Small intestine (tissue), 7 donors: ENCODE results near the gene ING4. TPM values are rescaled to one million over a fixed set of nuclear protein-coding genes. Genes with fewer than 3 reads are reported as not detected.

Experiments
- DNase-seq, 2 donors: peaks; one replicate each; pipeline versions ENCODE4 v3.0.0 to v3.0.0-alpha.2; 2013
- FAIRE-seq: peaks from 2 replicates; lab custom pipeline; 2012; peaks lifted over from hg19 to GRCh38; lab: Jason Lieb, UNC
- H3K27ac ChIP-seq, 3 donors: one replicate each; pipeline ENCODE4 v1.5.1; 2013; ENCODE audit warnings: low read length in 2 of 3, mild to moderate bottlenecking in 2 of 3, control low read depth in 1 of 3, inconsistent platforms in 1 of 3, low read depth in 1 of 3, moderate library complexity in 1 of 3
- H3K27me3 ChIP-seq, 3 donors: one replicate each; pipeline ENCODE4 v1.6.1; 2013; ENCODE audit warnings: low read length in 3 of 3, inconsistent platforms in 1 of 3; ENCODE audit not compliant: control insufficient read depth in 3 of 3, insufficient read depth in 3 of 3
- H3K36me3 ChIP-seq, 3 donors: one replicate each; pipeline ENCODE4 v1.6.1; 2013; ENCODE audit warnings: low read length in 3 of 3, inconsistent platforms in 1 of 3, low read depth in 1 of 3, mild to moderate bottlenecking in 1 of 3, moderate library complexity in 1 of 3; ENCODE audit not compliant: control insufficient read depth in 3 of 3, insufficient read depth in 2 of 3
- H3K4me1 ChIP-seq, 3 donors: one replicate each; pipeline ENCODE4 v1.6.1; 2013; ENCODE audit warnings: low read length in 2 of 3, inconsistent platforms in 1 of 3, low read depth in 1 of 3, mild to moderate bottlenecking in 1 of 3, moderate library complexity in 1 of 3; ENCODE audit not compliant: control insufficient read depth in 3 of 3, insufficient read depth in 2 of 3
- H3K4me3 ChIP-seq, 3 donors: one replicate each; pipeline ENCODE4 v1.5.1; 2013; ENCODE audit warnings: low read length in 3 of 3, control low read depth in 1 of 3, inconsistent platforms in 1 of 3, low read depth in 1 of 3, mild to moderate bottlenecking in 1 of 3, moderate library complexity in 1 of 3
- H3K9me3 ChIP-seq, 2 donors: one replicate each; pipeline ENCODE4 v1.6.1; 2013; ENCODE audit warnings: low read depth in 1 of 2, low read length in 1 of 2; ENCODE audit not compliant: control insufficient read depth in 2 of 2, insufficient read depth in 1 of 2
- WGBS, 3 donors: extraction: QIAGEN DNeasy Blood & Tissue Kit; methylation state at CpG; one replicate each; pipeline ENCODE4 v1.1.7; 2013; 5-methylcytosine and 5-hydroxymethylcytosine counted together
- polyA plus RNA-seq, 4 donors: library from polyadenylated mRNA; stranded (reverse) in 3 of 4; unstranded in 1 of 4; fragments of 200-250 nt in 3 of 4; fragments of 120-200 nt in 1 of 4; gene quantifications; one replicate each; pipeline versions ENCODE4 v1.2.1 to v1.2.3, GENCODE V29; 2013
- donor health status: healthy with polysubstance abuse.
- donor health status: control.
- donor health status: control.
- donor health status: Bipolar disorder and iron deficiency.
- donor health status: healthy.

ING4 gene
- polyA plus RNA-seq, 4 donors: 29.3 to 61.0 (median 30.5) TPM

DNA sequence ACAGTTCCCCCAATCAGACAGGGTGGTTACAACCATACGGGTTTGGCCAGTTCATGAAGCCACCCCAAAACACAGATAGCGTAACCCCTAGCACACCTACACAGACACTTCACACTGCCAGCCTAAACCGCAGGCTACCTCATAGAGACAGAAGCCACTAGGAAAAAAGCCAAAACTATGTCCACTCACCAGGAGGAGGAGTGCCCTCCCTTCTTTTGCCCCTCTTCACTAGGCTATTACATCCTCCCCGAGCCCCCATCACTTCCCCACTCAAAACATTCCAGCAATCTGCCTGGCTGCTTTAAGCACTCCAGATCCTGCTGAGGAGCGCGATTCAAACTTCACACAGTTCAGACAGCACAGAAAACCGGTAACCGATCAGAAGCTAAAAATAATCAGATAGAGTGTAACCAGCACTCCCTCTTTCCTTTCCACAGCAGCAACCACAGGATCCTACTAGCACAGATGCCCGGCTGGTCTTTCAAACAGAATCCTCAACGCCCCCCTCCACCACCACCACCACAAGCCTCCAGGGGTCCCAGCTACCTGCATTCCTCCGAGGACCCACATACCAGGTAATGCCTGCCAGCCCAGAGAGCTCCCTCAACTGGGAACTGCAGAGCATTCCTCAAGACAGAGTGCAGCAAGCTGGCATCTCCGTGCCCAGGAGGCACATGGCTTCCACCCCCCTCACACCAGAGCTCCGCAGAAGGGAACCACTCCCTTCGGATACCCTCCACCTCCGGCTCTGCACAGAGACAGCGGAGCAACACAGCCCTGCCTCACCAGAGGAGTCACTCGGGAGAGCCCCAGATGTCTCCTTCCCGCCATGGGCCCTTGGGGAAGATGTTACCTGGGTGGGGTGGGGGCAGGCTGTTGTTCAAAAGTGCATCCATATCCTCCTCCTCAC lies 57.2 kb downstream of the ING4 start:
- Histone ChIP-seq H3K27ac (peak overlapping the region; percentile 74 to 97 (median 74)), H3K27me3 (no peaks in the 10 kb centered on the region), H3K4me3 (peak overlapping the region; percentile 74 to 88 (median 85)), H3K9me3 (no peaks in the 10 kb centered on the region), H3K36me3 (peaks cover 13 to 47% (median 15%) of the 10 kb centered on the region in 3 donors), H3K4me1 (peaks cover 6 to 32% (median 19%) of the 10 kb centered on the region in 3 donors)
- FAIRE-seq: no peak
- DNase-seq: peak; percentile 38 to 40
- 3 to 4% (median 4%) methylated on average over 18 of the region's 18 CpGs for whole genome bisulfite sequencing, 3 donors

- H3K4me1 ChIP-seq: peaks cover 6 to 32% (median 19%) of the 10 kb centered on the region in 3 donors
- H3K36me3 ChIP-seq: peaks cover 19 to 59% (median 27%) of the 10 kb centered on the region in 3 donors
- FAIRE-seq: no peak
- H3K27ac ChIP-seq: peak overlapping the region in 2 of 3 donors; percentile 16 to 26
- WGBS, 3 donors: 28 to 39% (median 38%) methylated on average over 6 of the region's 6 CpGs
- no peaks in the 10 kb centered on the region for H3K9me3 ChIP-seq
- no peaks in the 10 kb centered on the region for H3K27me3 ChIP-seq
- DNase-seq: peak; percentile 56 to 59
- H3K4me3 ChIP-seq: peak overlapping the region in 2 of 3 donors; percentile 39 to 74
These were observed 58.5 kb downstream of the ING4 start for GRCh38 chr12:6604259-6605029.

GRCh38 chr12:6603095-6603567 lies 59.8 kb downstream of the ING4 start:
- WGBS, 3 donors: 19 to 49% (median 37%) methylated on average over 4 to 6 of the region's 6 CpGs
- DNase-seq (no peak), FAIRE-seq (no peak)
- H3K4me1 ChIP-seq: peaks cover 6 to 30% (median 19%) of the 10 kb centered on the region in 3 donors
- no peaks in the 10 kb centered on the region for H3K9me3 ChIP-seq
- no peaks in the 10 kb centered on the region for H3K27me3 ChIP-seq
- H3K27ac ChIP-seq: peak overlapping the region in 1 of 3 donors; percentile 3
- H3K4me3 ChIP-seq: no peak overlapping the region
- H3K36me3 ChIP-seq: peaks cover 28 to 67% (median 33%) of the 10 kb centered on the region in 3 donors

DNA sequence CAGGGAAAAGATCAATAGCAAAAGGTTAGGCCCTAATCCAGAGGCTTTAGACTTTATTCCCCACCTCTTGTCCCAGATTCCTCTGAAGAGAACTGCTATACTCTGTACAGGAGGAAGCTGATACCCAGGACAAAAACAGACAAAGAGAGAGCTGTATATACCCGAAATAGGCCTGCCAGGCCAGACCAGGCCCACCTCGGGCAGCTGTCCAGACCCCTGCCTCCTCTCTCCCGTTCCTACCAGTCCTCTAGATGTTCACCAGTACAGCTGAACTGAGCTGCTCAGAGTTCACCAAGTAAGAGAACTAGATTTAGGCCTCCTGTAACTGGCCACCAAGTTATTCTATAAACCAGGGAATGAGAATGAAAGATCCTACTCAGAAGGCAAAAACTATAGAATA lies 60.4 kb downstream of the ING4 start:
- Histone ChIP-seq H3K36me3 (peaks cover 30 to 73% (median 39%) of the 10 kb centered on the region in 3 donors), H3K27ac (no peak overlapping the region), H3K27me3 (no peaks in the 10 kb centered on the region), H3K4me3 (no peak overlapping the region), H3K4me1 (peaks cover 6 to 26% (median 19%) of the 10 kb centered on the region in 3 donors), H3K9me3 (no peaks in the 10 kb centered on the region)
- 63 to 79% (median 66%) methylated on average over 3 of the region's 3 CpGs for WGBS, 3 donors
- no peak for DNase-seq
- FAIRE-seq: no peak

Other genes starting within 250 kb of the ING4 start
- gene CD27, start 218.2 kb downstream of the ING4 start, polyA plus RNA-seq: 10 to 100 TPM in 1 of 4 donors, 1 to 10 TPM in 2, under 1 TPM in 1; 0.45 to 16.2 (median 2.8) TPM
- gene TAPBPL, start 211.1 kb downstream of the ING4 start, polyA plus RNA-seq: 10 to 100 TPM; 26.4 to 38.6 (median 33.2) TPM
- 1 to 10 TPM; 1.6 to 5.8 (median 3.4) TPM for gene VAMP1, start 192.4 kb downstream of the ING4 start, polyA plus RNA-seq
- gene MRPL51, start 169.9 kb downstream of the ING4 start, polyA plus RNA-seq: 100 to 1,000 TPM in 2 of 4 donors, 10 to 100 TPM in 2; 88.1 to 126 (median 94.8) TPM
- 10 to 100 TPM in 3 of 4 donors, 1 to 10 TPM in 1; 6.5 to 39.1 (median 22.1) TPM for gene NCAPD2, start 169.0 kb downstream of the ING4 start, polyA plus RNA-seq
- 1,000 to 10,000 TPM; 1,934 to 3,805 (median 2,842) TPM for gene GAPDH, start 128.6 kb downstream of the ING4 start, polyA plus RNA-seq
- 1 to 10 TPM; 1.3 to 7.7 (median 5.2) TPM for gene IFFO1, start 107.1 kb downstream of the ING4 start, polyA plus RNA-seq
- 10 to 100 TPM; 14.3 to 40.6 (median 22.0) TPM for gene NOP2, start 94.8 kb downstream of the ING4 start, polyA plus RNA-seq
- gene CHD4, start 55.7 kb downstream of the ING4 start, polyA plus RNA-seq: 100 to 1,000 TPM in 2 of 4 donors, 10 to 100 TPM in 2; 88.2 to 123 (median 109) TPM
- 10 to 100 TPM in 1 of 4 donors, 1 to 10 TPM in 3; 6.2 to 19.7 (median 8.3) TPM for gene LPAR5, start 27.2 kb downstream of the ING4 start, polyA plus RNA-seq
- gene ACRBP, start 15.7 kb downstream of the ING4 start, polyA plus RNA-seq: 1 to 10 TPM; 2.6 to 5.9 (median 3.6) TPM
- 10 to 100 TPM; 26.2 to 82.3 (median 34.6) TPM for gene ZNF384, start 26.3 kb upstream of the ING4 start, polyA plus RNA-seq
- 1 to 10 TPM in 2 of 4 donors, not detected in 2; 1.7 to 3.4 TPM for gene PIANP, start 37.7 kb upstream of the ING4 start, polyA plus RNA-seq
- gene COPS7A, start 60.9 kb upstream of the ING4 start, polyA plus RNA-seq: 10 to 100 TPM; 30.5 to 49.3 (median 36.1) TPM
- gene MLF2, start 90.0 kb upstream of the ING4 start, polyA plus RNA-seq: 100 to 1,000 TPM; 163 to 233 (median 187) TPM
- gene PTMS, start 103.2 kb upstream of the ING4 start, polyA plus RNA-seq: 100 to 1,000 TPM in 2 of 4 donors, 10 to 100 TPM in 2; 34.0 to 204 (median 122) TPM
- 1 to 10 TPM in 2 of 4 donors, under 1 TPM in 2; 0.67 to 5.9 (median 1.3) TPM for gene LAG3, start 109.4 kb upstream of the ING4 start, polyA plus RNA-seq
- gene CD4, start 126.4 kb upstream of the ING4 start, polyA plus RNA-seq: 10 to 100 TPM in 1 of 4 donors, 1 to 10 TPM in 2, under 1 TPM in 1; 0.89 to 19.1 (median 6.5) TPM
- 1 to 10 TPM in 3 of 4 donors, not detected in 1; 1.1 to 6.7 (median 5.1) TPM for gene GPR162, start 158.7 kb upstream of the ING4 start, polyA plus RNA-seq
- 10 to 100 TPM in 1 of 4 donors, 1 to 10 TPM in 2, under 1 TPM in 1; 0.89 to 18.3 (median 4.9) TPM for gene P3H3, start 165.3 kb upstream of the ING4 start, polyA plus RNA-seq
- 1 to 10 TPM in 3 of 4 donors, not detected in 1; 1.0 to 5.5 (median 3.2) TPM for gene GNB3, start 177.8 kb upstream of the ING4 start, polyA plus RNA-seq
- gene CDCA3, start 188.2 kb upstream of the ING4 start, polyA plus RNA-seq: 10 to 100 TPM; 30.3 to 99.1 (median 49.0) TPM
- gene USP5, start 189.0 kb upstream of the ING4 start, polyA plus RNA-seq: 10 to 100 TPM; 31.9 to 54.0 (median 39.2) TPM
- gene TPI1, start 204.4 kb upstream of the ING4 start, polyA plus RNA-seq: 1,000 to 10,000 TPM in 2 of 4 donors, 100 to 1,000 TPM in 2; 574 to 1,439 (median 1,040) TPM
- gene SPSB2, start 210.2 kb upstream of the ING4 start, polyA plus RNA-seq: 10 to 100 TPM in 3 of 4 donors, 1 to 10 TPM in 1; 9.7 to 22.5 (median 12.7) TPM
- 1 to 10 TPM; 3.6 to 8.2 (median 4.7) TPM for gene LRRC23, start 241.7 kb upstream of the ING4 start, polyA plus RNA-seq